Brain microvascular endothelial cell (primary cell): Measurements from ENCODE around the gene SMOC1.

ENCODE experiments used
- DNase-seq: peaks from one replicate; pipeline ENCODE4 v3.0.0-alpha.2; 2020
- H3K27ac ChIP-seq: fragments of 250-450 bp; sonication (Bioruptor Pico); 2 replicates; pipeline ENCODE4 v1.5.1; 2020; ENCODE audit warnings: mild to moderate bottlenecking, moderate library complexity
- H3K27me3 ChIP-seq: fragments of 250-450 bp; sonication (Bioruptor Pico); replicated peaks from 2 replicates; pipeline ENCODE4 v1.5.1; 2020; ENCODE audit warnings: mild to moderate bottlenecking
- H3K36me3 ChIP-seq: fragments of 250-450 bp; sonication (Bioruptor Pico); replicated peaks from 2 replicates; pipeline ENCODE4 v1.5.1; 2020; ENCODE audit warnings: mild to moderate bottlenecking
- H3K4me3 ChIP-seq: 2 replicates; pipeline ENCODE4 v1.5.1; 2011; ENCODE audit warnings: low read depth, mild to moderate bottlenecking, control low read depth, low read length, moderate library complexity
- CTCF ChIP-seq: IDR thresholded peaks from 2 replicates; pipeline ENCODE4 v1.5.1; 2011; ENCODE audit warnings: low read depth, mild to moderate bottlenecking, moderate library complexity, low read length, control low read depth, inconsistent platforms; ENCODE audit errors: missing control alignments
- in situ Hi-C: cut with HindIII; loops from 2 replicates; pipeline ENCODE4 v1.10.0; 2017; ENCODE audit warnings: low sequenced_read_pairs, low pct_ligation_motif_present

The SMOC1 gene

GRCh38 chr14:69980457-69981425 lies 101.5 kb downstream of the SMOC1 start:
- no peak for TF ChIP-seq CTCF
- Histone ChIP-seq H3K27me3 (no peaks in the 10 kb centered on the region), H3K27ac (no peak overlapping the region), H3K4me3 (no peak overlapping the region), H3K36me3 (no peaks in the 10 kb centered on the region)
- DNase-seq, result no peak
- in situ Hi-C loops, result no loop called here

GRCh38 chr14:69982220-69982839 lies 103.1 kb downstream of the SMOC1 start:
- no peak overlapping the region for H3K27ac ChIP-seq
- H3K27me3 ChIP-seq, result no peaks in the 10 kb centered on the region
- DNase-seq, result no peak
- no peaks in the 10 kb centered on the region for H3K36me3 ChIP-seq
- no peak overlapping the region for H3K4me3 ChIP-seq
- no peak for TF ChIP-seq CTCF
- in situ Hi-C loops, result no loop called here

- Histone ChIP-seq H3K27me3 (no peaks in the 10 kb centered on the region), H3K27ac (no peak overlapping the region), H3K4me3 (no peak overlapping the region), H3K36me3 (no peaks in the 10 kb centered on the region)
- TF ChIP-seq CTCF, result no peak
- no peak for DNase-seq
- in situ Hi-C loops, result no loop called here
Measured at GRCh38 chr14:69982886-69983285, 103.7 kb downstream of the SMOC1 start.

GRCh38 chr14:69983317-69983716 lies 104.1 kb downstream of the SMOC1 start:
- no peak for DNase-seq
- in situ Hi-C loops, result no loop called here
- no peak overlapping the region for H3K27ac ChIP-seq
- H3K27me3 ChIP-seq, result no peaks in the 10 kb centered on the region
- no peak for TF ChIP-seq CTCF
- H3K4me3 ChIP-seq, result no peak overlapping the region
- H3K36me3 ChIP-seq, result no peaks in the 10 kb centered on the region

GRCh38 chr14:69985463-69985862 lies 106.2 kb downstream of the SMOC1 start:
- Histone ChIP-seq H3K36me3 (no peaks in the 10 kb centered on the region), H3K4me3 (no peak overlapping the region), H3K27ac (no peak overlapping the region), H3K27me3 (no peaks in the 10 kb centered on the region)
- in situ Hi-C loops, result no loop called here
- peak; percentile 29 for DNase-seq
- TF ChIP-seq CTCF, result no peak
